HFFc6 (cell line): ENCODE measurements around the gene UTP4. TPM values are rescaled to one million over a fixed set of nuclear protein-coding genes. Genes with fewer than 3 reads are reported as not detected.

Source experiments
- DNase-seq: peaks from one replicate; pipeline ENCODE4 v3.0.0-alpha.2; 2018
- H3K27ac Mint-ChIP-seq: 2 replicates; pipeline ENCODE4 v1.8.0; 2020; ENCODE audit warnings: mild to moderate bottlenecking, mixed read lengths
- H3K27me3 Mint-ChIP-seq: 2 replicates; pipeline ENCODE4 v1.8.0; 2021; ENCODE audit warnings: mild to moderate bottlenecking, moderate library complexity, mixed read lengths; ENCODE audit not compliant: insufficient read depth
- H3K36me3 Mint-ChIP-seq: 2 replicates; pipeline ENCODE4 v1.8.0; 2021; ENCODE audit warnings: low read depth, mixed read lengths
- H3K4me1 Mint-ChIP-seq: 2 replicates; pipeline ENCODE4 v1.8.0; 2020; ENCODE audit warnings: low read depth, mixed read lengths
- H3K4me3 Mint-ChIP-seq: 2 replicates; pipeline ENCODE4 v1.8.0; 2020; ENCODE audit warnings: mild to moderate bottlenecking, moderate library complexity, mixed read lengths
- H3K9me3 Mint-ChIP-seq: 2 replicates; pipeline ENCODE4 v1.8.0; 2020; ENCODE audit warnings: mild to moderate bottlenecking, mixed read lengths
- CTCF ChIP-seq: fragments of 200-600 bp; sonication (generic); IDR thresholded peaks from 2 replicates; pipeline ENCODE4 v1.5.0; 2021; ENCODE audit warnings: antibody characterized with exemption, mild to moderate bottlenecking
- total RNA-seq, 6 experiments: library from RNA; stranded (reverse); fragmentation: NEBNext Ultra II Directional; extraction: Animal tissue kit (Norgen Biotek cat#: 25700); gene quantifications; 2 replicates in 1 of 6; 3 replicates in 5 of 6; pipeline ENCODE4 v1.2.3, GENCODE V29; 2021

UTP4 gene
- total RNA-seq, 6 experiments from 2014 or later, result 64.1 to 82.4 (median 69.6) TPM

- Mint-ChIP-seq H3K27me3 (peaks cover 5% of the 10 kb centered on the region), H3K4me1 (peaks cover 16% of the 10 kb centered on the region), H3K36me3 (no peaks in the 10 kb centered on the region), H3K9me3 (no peaks in the 10 kb centered on the region), H3K4me3 (no peak overlapping the region), H3K27ac (no peak overlapping the region)
- no peak for DNase-seq
- no peak for TF ChIP-seq CTCF
Observed at GRCh38 chr16:69100071-69100691, 32.3 kb upstream of the UTP4 start.

GRCh38 chr16:69105501-69106361 lies 26.7 kb upstream of the UTP4 start, which contains the start of gene HAS3:
Gene HAS3 (plus strand): TSS chr16:69105653. CDS start chr16:69109396, 3,743 bp downstream.
- Mint-ChIP-seq H3K27ac (peak within 1 kb of the TSS; percentile 29; the same call in 1 of the 2 replicates), H3K9me3 (no peaks in the 10 kb centered on the region), H3K27me3 (peaks cover 16% of the 10 kb centered on the region), H3K4me1 (peaks cover 25% of the 10 kb centered on the region), H3K4me3 (peak within 1 kb of the TSS; percentile 87), H3K36me3 (peaks cover 5% of the 10 kb centered on the region)
- peak; percentile 44 for TF ChIP-seq CTCF
- DNase-seq, result peak; percentile 28

GRCh38 chr16:69106491-69107315 lies 25.7 kb upstream of the UTP4 start:
- no peak overlapping the region for H3K27ac Mint-ChIP-seq
- peaks cover 14% of the 10 kb centered on the region for H3K27me3 Mint-ChIP-seq

GRCh38 chr16:69107316-69107962 lies 25.0 kb upstream of the UTP4 start:
- Mint-ChIP-seq H3K36me3 (peaks cover 5% of the 10 kb centered on the region), H3K27me3 (peaks cover 14% of the 10 kb centered on the region)
- DNase-seq, result no peak

More at GRCh38 chr16:69106491-69107315, 25.7 kb upstream of the UTP4 start:
- peaks cover 22% of the 10 kb centered on the region for H3K4me1 Mint-ChIP-seq
- H3K4me3 Mint-ChIP-seq, result peak overlapping the region; percentile 73
- no peak for DNase-seq
- peaks cover 5% of the 10 kb centered on the region for H3K36me3 Mint-ChIP-seq
- H3K9me3 Mint-ChIP-seq, result no peaks in the 10 kb centered on the region
- no peak for TF ChIP-seq CTCF

More at GRCh38 chr16:69107316-69107962, 25.0 kb upstream of the UTP4 start:
- peak overlapping the region; percentile 73 for H3K4me3 Mint-ChIP-seq
- no peak overlapping the region for H3K27ac Mint-ChIP-seq
- H3K4me1 Mint-ChIP-seq, result peaks cover 20% of the 10 kb centered on the region
- no peak for TF ChIP-seq CTCF
- H3K9me3 Mint-ChIP-seq, result no peaks in the 10 kb centered on the region
